ENCODE results near the gene DGCR6. TPM values are rescaled to one million over a fixed set of nuclear protein-coding genes. Genes with fewer than 3 reads are reported as not detected.

DGCR6 gene
- 1.1 to 2.1 TPM (median 1.5 TPM) in 5 replicates for total RNA-seq (2022; extraction: Qiagen RNA extraction)

DNA sequence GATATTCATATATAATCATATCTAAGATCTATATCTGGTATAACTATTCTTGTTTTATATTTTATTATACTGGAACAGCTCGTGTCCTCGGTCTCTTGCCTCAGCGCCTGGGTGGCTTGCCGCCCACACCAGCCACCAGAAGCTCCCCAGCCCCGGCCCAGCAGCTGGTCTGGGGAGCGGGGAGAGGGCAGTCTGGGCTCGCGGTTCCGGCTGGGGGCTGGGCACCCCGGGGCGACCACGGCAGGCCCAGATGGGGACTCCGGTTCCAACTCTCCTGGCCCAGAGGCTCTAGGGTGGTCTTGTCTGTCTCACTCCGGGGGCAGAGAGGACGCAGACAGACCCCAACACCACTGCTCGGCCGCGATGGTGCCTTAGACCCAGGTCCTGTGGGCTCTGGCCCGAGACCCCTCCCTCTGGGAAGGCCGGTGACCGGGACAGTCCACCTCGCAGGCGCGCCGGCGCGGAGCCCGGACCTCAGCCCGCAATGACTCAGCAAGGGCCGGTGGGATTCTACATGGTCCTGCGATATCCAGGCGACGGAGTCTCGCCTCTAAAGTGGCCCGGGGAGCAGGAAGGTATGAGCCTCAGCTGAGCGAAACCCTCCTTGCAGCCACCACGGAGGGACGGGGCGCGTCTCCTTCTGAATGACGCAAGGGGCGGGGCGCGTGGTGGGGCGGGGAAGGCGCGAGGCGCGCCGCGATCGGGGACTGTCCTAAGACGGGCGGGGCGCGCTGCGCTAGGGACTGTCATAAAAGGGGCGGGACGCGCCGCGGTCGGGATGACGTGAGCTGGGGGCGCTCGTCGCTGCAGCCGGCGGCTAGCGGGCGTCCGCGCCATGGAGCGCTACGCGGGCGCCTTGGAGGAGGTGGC is at the start of gene DGCR6:
Gene DGCR6 (plus strand): TSS at position 781 of the 870 bp plus-strand sequence. CDS start 55 bp downstream, at position 836.

DNA sequence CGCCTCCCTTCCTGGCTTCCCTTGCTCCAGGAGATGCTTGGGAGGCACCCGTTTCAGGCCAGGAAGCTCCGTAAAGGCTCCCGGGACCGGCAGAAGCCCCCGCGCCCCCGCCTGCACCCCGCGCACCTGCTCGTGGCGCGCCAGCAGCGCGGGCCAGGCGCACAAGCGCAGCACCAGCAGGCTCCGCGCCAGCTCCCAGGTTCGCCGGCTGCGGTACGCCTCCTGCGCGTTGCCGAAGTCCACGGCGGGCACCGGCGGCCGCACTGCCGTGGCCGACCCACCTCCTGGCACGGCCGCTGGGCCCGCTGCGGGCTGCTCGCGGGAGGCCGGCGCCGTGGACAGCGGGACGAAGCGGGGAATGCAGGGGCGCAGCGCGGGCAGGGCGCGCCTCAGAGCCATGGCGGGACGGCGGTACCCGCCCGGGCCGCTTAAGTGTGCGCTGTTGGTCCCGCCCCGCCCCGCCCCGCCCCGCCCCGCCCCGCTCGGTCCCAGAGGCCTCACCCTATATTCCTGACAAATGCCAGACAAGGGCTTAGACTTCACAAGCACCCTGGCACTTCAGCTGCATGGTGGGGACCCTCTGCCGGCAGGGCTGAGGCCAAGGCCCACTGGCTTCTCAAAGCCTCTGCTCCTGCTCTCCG is 29.9 kb downstream of the DGCR6 start, which contains the start of gene PRODH:
Gene PRODH (minus strand): TSS at position 405 of the 641 bp plus-strand sequence. CDS start 6 bp downstream, at position 399.

Other genes starting within 250 kb of the DGCR6 start
- 1.1 to 1.6 TPM (median 1.3 TPM) in 5 replicates for gene PRODH, start 30.0 kb downstream of the DGCR6 start, total RNA-seq (2022; extraction: Qiagen RNA extraction)
- gene DGCR2, start 216.1 kb downstream of the DGCR6 start, total RNA-seq (2022; extraction: Qiagen RNA extraction), result 18.4 to 25.6 TPM (median 23.2 TPM) in 5 replicates
- not detected in 5 replicates for gene TSSK2, start 225.0 kb downstream of the DGCR6 start, total RNA-seq (2022; extraction: Qiagen RNA extraction)
- 10.6 to 13.3 TPM (median 11.9 TPM) in 5 replicates for gene ESS2, start 238.3 kb downstream of the DGCR6 start, total RNA-seq (2022; extraction: Qiagen RNA extraction)
- 0.10 to 0.18 TPM in 2 of 5 replicates, not detected in the others for gene GSC2, start 244.0 kb downstream of the DGCR6 start, total RNA-seq (2022; extraction: Qiagen RNA extraction)